Tibial nerve (tissue), 4 donors: ENCODE data around the gene CORO2B. TPM values are rescaled to one million over a fixed set of nuclear protein-coding genes. Genes with fewer than 3 reads are reported as not detected.

ENCODE experiments used
- DNase-seq, 2 donors: peaks; one replicate each; pipeline ENCODE4 v3.0.0-alpha.2; 2019; ENCODE audit warnings: low spot score in 2 of 2
- H3K27ac ChIP-seq, 4 donors: fragments of 200-600 bp; sonication (generic) in 3 of 4; one replicate each; pipeline ENCODE4 v1.5.1; 2017 to 2019; ENCODE audit warnings: mild to moderate bottlenecking in 1 of 4
- H3K27me3 ChIP-seq, 2 donors: fragments of 200-600 bp; sonication (generic) in 1 of 2; one replicate each; pipeline versions ENCODE4 v1.5.1 to v1.6.0; 2017 to 2019
- H3K36me3 ChIP-seq, 3 donors: fragments of 200-600 bp; sonication (generic); one replicate each; pipeline ENCODE4 v1.5.1; 2018 to 2019
- H3K4me1 ChIP-seq, 4 donors: fragments of 200-600 bp; sonication (generic) in 3 of 4; one replicate each; pipeline ENCODE4 v1.5.1; 2017 to 2019
- H3K4me3 ChIP-seq, 4 donors: fragments of 200-600 bp; sonication (generic) in 3 of 4; one replicate each; pipeline ENCODE4 v1.5.1; 2017 to 2019; ENCODE audit warnings: mild to moderate bottlenecking in 1 of 4, moderate library complexity in 1 of 4
- H3K9me3 ChIP-seq, 4 donors: fragments of 200-600 bp; sonication (generic) in 3 of 4; one replicate each; pipeline ENCODE4 v1.5.1; 2017 to 2019
- EP300 ChIP-seq, 2 donors: sonication (generic); formaldehyde crosslinking; IDR thresholded peaks; one replicate each; pipeline ENCODE4 v1.6.1; 2017; ENCODE audit warnings: antibody characterized with exemption in 2 of 2, mild to moderate bottlenecking in 1 of 2
- POLR2A ChIP-seq, 2 donors: fragments of 450-650 bp; IDR thresholded peaks; one replicate each; pipeline ENCODE4 v1.6.1; 2017; ENCODE audit warnings: antibody characterized with exemption in 2 of 2, mild to moderate bottlenecking in 2 of 2, moderate library complexity in 2 of 2
- WGBS, 2 donors: methylation state at CpG; one replicate each; pipeline ENCODE4 v1.1.5; 2018; 5-methylcytosine and 5-hydroxymethylcytosine counted together
- total RNA-seq, 4 donors: library from RNA; depleted of rRNA; stranded (reverse); fragments of >200 nt; gene quantifications; one replicate each; pipeline ENCODE4 v1.1.0, GENCODE V29; 2016
- TF ChIP-seq, protein P1 (sequence below), 5 experiments: fragments of 200-600 bp in 3 of 5; fragments of 450-650 bp in 2 of 5; sonication (generic) in 3 of 5; IDR thresholded peaks; one replicate each; pipeline ENCODE4 v1.5.1; 2016 to 2019; ENCODE audit warnings: antibody characterized with exemption in 5 of 5, mild to moderate bottlenecking in 3 of 5, moderate library complexity in 2 of 5

The CORO2B gene
- total RNA-seq, 4 donors from 2014 or later = 6.3 to 12.6 (median 9.6) TPM

GRCh38 chr15:68598171-68599152 is 19.7 kb downstream of the CORO2B start:
- WGBS, 2 donors = 55 to 63% methylated on average over 14 of the region's 14 CpGs
- Histone ChIP-seq H3K4me3 (no peak overlapping the region), H3K9me3 (no peaks in the 10 kb centered on the region)

GRCh38 chr15:68599153-68599545 is 20.4 kb downstream of the CORO2B start:
- H3K36me3 ChIP-seq = no peaks in the 10 kb centered on the region
- H3K9me3 ChIP-seq = no peaks in the 10 kb centered on the region
- no peaks in the 10 kb centered on the region for H3K27me3 ChIP-seq
- no peak for DNase-seq
- 51 to 62% methylated on average over 6 of the region's 6 CpGs for WGBS, 2 donors
- peak overlapping the region in 3 of 4 donors; percentile 17 to 83 (median 75) for H3K27ac ChIP-seq
- TF ChIP-seq EP300 (IDR thresholded peaks at IDR 0.05) = no peak
- TF ChIP-seq, protein P1, sequence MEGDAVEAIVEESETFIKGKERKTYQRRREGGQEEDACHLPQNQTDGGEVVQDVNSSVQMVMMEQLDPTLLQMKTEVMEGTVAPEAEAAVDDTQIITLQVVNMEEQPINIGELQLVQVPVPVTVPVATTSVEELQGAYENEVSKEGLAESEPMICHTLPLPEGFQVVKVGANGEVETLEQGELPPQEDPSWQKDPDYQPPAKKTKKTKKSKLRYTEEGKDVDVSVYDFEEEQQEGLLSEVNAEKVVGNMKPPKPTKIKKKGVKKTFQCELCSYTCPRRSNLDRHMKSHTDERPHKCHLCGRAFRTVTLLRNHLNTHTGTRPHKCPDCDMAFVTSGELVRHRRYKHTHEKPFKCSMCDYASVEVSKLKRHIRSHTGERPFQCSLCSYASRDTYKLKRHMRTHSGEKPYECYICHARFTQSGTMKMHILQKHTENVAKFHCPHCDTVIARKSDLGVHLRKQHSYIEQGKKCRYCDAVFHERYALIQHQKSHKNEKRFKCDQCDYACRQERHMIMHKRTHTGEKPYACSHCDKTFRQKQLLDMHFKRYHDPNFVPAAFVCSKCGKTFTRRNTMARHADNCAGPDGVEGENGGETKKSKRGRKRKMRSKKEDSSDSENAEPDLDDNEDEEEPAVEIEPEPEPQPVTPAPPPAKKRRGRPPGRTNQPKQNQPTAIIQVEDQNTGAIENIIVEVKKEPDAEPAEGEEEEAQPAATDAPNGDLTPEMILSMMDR (IDR thresholded peaks at IDR 0.05) = no peak
- no peak for TF ChIP-seq POLR2A (IDR thresholded peaks at IDR 0.05)
- H3K4me3 ChIP-seq = no peak overlapping the region
- H3K4me1 ChIP-seq = peaks cover 0 to 77% (median 38%) of the 10 kb centered on the region in 4 donors

More at GRCh38 chr15:68598171-68599152, 19.7 kb downstream of the CORO2B start:
- Histone ChIP-seq H3K36me3 (no peaks in the 10 kb centered on the region), H3K27me3 (no peaks in the 10 kb centered on the region), H3K4me1 (peaks cover 0 to 84% (median 38%) of the 10 kb centered on the region in 4 donors), H3K27ac (peak overlapping the region in 3 of 4 donors; percentile 17 to 83 (median 75))
- DNase-seq = no peak
- TF ChIP-seq POLR2A (IDR thresholded peaks at IDR 0.05) (no peak), EP300 (IDR thresholded peaks at IDR 0.05) (no peak)
- TF ChIP-seq, protein P1 (IDR thresholded peaks at IDR 0.05) = no peak

- TF ChIP-seq, protein P1 (IDR thresholded peaks at IDR 0.05) = no peak
- Histone ChIP-seq H3K27me3 (no peaks in the 10 kb centered on the region), H3K36me3 (no peaks in the 10 kb centered on the region), H3K9me3 (no peaks in the 10 kb centered on the region), H3K4me3 (no peak overlapping the region), H3K27ac (peak overlapping the region in 2 of 4 donors; percentile 75 to 83), H3K4me1 (peaks cover 0 to 76% (median 38%) of the 10 kb centered on the region in 4 donors)
- DNase-seq = no peak
- WGBS, 2 donors = 20 to 34% methylated on average over 7 of the region's 7 CpGs
These were observed 20.8 kb downstream of the CORO2B start for GRCh38 chr15:68599560-68600071.

DNA sequence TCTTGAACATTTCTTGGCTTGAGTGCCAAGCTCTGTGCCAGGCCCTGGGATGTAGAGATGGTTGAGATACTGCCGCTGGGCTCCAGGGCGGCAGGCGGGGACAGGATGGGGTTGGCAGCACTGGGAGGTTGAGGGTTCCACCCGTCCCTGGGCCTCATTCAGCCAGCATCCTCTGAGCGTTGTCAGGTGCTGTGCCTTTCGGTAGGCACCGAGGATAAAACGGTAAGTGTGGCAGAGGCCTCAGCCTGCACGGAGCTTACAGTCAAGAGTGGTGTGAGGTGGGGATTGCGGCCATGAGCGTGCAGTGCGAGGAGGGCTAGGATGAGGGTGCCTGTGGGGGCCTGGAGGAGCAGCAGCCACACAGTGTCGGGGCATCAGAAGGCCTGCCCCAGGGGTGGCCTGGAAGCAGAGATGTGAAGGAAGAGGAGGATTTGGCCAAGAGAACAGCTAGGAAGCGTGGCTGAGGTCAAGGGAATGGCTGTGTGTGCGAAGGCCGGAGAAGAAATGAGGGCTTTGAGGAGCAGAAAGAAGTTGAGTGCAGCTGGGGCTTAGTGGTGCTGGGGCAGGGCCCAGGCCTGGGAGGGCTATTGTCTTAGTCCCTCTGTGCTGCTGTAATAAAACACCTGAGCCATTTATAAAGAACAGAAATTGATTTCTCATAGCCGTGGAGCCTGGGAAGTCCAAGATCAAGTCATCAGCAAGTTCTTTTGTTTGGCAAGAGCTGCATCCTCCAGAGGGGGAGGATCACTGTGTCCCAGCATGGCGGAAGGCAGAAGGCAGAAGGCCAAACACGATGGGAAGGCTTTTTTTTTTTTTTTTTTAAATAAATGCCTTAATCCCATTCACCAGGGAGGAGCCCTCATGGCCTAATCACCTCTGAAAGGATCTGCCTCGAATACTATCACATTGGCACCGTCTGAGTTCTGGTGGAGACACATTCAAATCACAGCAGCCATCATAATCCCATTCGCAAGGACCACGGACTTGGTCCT is 22.7 kb downstream of the CORO2B start:
- Histone ChIP-seq H3K9me3 (no peaks in the 10 kb centered on the region), H3K27me3 (no peaks in the 10 kb centered on the region), H3K4me3 (no peak overlapping the region), H3K4me1 (peaks cover 0 to 80% (median 39%) of the 10 kb centered on the region in 4 donors), H3K27ac (peak overlapping the region in 2 of 4 donors; percentile 75 to 83), H3K36me3 (no peaks in the 10 kb centered on the region)
- no peak for DNase-seq
- WGBS, 2 donors = 75 to 77% methylated on average over 23 of the region's 23 CpGs
- TF ChIP-seq POLR2A (IDR thresholded peaks at IDR 0.05) = no peak
- TF ChIP-seq, protein P1 (IDR thresholded peaks at IDR 0.05) = no peak
- peak in 1 of 2 donors; percentile 26 for TF ChIP-seq EP300 (IDR thresholded peaks at IDR 0.05)
